ENCODE data around the gene GARIN3.

DNA sequence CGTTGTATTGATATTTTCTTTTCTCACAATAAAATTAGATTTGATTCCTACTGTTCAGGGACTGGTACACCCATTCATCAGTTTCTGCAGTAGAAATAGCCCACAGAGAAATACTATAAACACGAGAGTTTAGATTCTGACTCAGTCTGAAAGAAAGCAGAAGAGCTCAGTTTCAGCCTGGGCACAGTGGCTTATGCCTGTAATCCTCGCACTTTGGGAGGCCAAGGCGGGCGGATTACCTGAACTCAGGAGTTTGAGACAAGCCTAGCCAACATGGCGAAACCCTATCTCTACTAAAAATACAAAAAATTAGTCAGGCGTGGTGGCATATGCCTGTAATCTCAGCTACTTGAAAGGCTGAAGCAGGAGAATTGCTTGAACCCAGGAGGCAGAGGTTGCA is 23.2 kb upstream of the GARIN3 start:
- TF ChIP-seq, protein P1, sequence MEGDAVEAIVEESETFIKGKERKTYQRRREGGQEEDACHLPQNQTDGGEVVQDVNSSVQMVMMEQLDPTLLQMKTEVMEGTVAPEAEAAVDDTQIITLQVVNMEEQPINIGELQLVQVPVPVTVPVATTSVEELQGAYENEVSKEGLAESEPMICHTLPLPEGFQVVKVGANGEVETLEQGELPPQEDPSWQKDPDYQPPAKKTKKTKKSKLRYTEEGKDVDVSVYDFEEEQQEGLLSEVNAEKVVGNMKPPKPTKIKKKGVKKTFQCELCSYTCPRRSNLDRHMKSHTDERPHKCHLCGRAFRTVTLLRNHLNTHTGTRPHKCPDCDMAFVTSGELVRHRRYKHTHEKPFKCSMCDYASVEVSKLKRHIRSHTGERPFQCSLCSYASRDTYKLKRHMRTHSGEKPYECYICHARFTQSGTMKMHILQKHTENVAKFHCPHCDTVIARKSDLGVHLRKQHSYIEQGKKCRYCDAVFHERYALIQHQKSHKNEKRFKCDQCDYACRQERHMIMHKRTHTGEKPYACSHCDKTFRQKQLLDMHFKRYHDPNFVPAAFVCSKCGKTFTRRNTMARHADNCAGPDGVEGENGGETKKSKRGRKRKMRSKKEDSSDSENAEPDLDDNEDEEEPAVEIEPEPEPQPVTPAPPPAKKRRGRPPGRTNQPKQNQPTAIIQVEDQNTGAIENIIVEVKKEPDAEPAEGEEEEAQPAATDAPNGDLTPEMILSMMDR (tag by site-specific recombination; IDR thresholded peaks at IDR 0.05): no peak
- TF ChIP-seq ZNF274 (IDR thresholded peaks at IDR 0.05; ENCODE audit: low read length) (no peak), ZNF274 (tag by site-specific recombination; IDR thresholded peaks at IDR 0.05; ENCODE audit: borderline replicate concordance) (no peak), TCF7L2 (IDR thresholded peaks at IDR 0.05; ENCODE audit: borderline replicate concordance, low read depth, low read length) (no peak), KLF9 (tag by site-specific recombination; IDR thresholded peaks at IDR 0.05; ENCODE audit: low read depth) (no peak), ZNF114 (tag by site-specific recombination; IDR thresholded peaks at IDR 0.05) (no peak), SALL2 (tag by site-specific recombination; IDR thresholded peaks at IDR 0.05; ENCODE audit: borderline replicate concordance) (no peak), ZNF24 (tag by site-specific recombination; IDR thresholded peaks at IDR 0.05) (no peak), ZNF2 (tag by site-specific recombination; IDR thresholded peaks at IDR 0.05) (no peak), ZSCAN30 (tag by site-specific recombination; IDR thresholded peaks at IDR 0.05) (no peak), ZNF776 (tag by site-specific recombination; IDR thresholded peaks at IDR 0.05; ENCODE audit: borderline replicate concordance) (no peak)

All from HEK293 (cell line).